Activated naive CD4-positive, alpha-beta T cell treated with Interleukin-2 at 50 U/mL for 16 hours (primary cell): Measurements from ENCODE around the gene SLC25A27.

Source experiments
- DNase-seq: peaks from one replicate; pipeline ENCODE4 v3.0.0-alpha.2; 2020

SLC25A27 gene

DNA sequence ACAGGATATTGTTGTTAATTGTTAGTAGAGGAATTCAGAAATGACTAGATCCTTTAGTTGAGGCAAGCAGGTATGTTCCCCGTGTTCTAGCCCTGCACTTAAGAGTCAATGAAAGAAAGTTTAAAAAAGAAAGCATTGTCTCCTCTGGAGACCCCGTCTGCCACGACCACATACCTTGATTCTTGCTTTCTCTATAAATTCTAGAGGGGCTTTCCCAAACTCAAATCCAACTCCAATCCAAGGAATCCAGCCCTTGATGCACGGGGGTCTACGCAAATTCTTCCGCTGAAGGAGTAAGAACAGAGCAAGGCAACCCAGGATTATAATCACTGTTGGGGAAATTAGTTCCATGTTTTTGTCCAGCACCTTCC lies 558 bp upstream of the SLC25A27 start:
- DNase-seq: no peak

DNA sequence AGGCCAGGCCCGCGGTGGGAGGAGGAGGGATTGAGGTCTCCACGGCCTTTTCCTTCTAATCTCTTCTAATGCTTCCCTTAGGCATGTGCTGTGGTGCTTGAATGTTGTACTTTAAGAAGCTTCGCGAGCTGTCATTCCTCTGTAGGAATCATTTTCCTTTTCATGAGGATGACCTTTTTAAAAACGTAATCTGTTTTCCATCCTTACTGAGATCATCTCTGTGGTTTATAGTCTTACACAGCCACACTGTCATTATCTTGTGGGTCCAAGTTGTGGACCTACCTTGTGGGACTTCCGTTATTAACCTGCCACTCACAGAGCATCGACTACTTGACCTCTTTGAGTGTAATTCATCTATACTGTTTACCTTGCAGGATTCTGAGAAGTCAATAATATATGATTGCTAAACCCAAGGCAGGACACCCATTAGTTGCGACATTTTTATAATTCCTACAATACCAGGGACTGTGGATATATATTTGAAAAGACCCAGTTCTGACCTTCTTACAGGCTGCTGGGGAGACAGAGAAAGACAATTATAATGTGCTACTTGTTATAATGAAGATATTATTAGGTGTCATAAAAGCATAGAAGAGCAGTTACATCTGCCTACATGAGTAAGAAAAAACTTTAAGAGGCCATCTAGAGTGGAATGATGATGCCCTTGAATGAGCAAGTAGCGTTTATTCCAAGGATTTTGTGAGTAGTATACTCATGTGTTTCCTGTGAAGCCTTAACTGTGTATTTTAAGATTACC lies 842 bp downstream of the SLC25A27 start:
- no peak for DNase-seq

DNA sequence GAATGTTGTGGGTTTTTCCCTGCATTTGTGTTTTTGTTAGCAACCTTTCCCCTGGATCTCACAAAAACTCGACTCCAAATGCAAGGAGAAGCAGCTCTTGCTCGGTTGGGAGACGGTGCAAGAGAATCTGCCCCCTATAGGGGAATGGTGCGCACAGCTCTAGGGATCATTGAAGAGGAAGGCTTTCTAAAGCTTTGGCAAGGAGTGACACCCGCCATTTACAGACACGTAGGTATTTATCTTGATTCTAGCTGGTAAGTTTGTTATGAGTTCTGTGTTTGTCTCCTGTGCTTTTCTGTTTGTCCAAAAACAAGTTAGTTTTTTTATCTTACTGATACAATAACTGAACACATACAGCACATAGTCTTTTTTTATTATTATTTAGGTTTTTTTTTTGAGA lies 3.0 kb downstream of the SLC25A27 start:
- DNase-seq: no peak

DNA sequence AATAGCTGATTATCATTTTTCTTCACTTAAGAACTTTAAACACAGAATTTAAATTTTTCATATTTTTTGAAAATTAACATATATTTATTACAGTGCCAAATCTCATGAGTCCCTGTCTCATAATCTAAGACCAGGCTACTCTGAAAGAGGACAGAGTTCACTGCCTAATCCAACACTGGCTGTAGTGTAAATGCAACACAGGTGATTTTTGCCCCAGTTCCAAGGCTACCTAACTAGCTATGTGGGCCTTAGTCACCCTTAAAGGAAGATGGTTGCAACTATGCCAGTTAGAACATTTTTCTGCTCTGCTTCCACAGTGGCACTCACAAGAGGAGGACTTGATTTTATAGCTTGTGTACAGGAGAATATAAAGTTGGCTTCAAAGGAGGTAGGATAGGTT lies 4.9 kb downstream of the SLC25A27 start:
- DNase-seq: no peak

DNA sequence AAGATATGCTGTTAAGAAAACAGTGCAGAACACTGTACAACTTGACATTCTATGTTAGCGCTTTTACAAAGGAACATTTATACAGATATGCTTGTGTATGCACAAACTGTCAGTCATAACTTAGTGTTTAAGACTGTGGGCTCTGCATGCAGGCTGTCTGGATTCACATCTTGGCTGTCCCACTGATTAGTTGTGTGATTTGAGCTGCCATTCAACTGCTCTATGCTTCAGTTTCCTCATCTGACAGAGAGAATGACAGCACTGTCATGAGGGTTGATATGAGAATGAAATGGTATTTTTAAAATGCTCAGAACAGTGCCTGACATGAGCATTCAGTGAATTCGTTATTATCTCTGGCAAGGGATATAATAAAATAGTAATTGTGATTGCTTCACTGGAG lies 8.7 kb downstream of the SLC25A27 start:
- DNase-seq: no peak

DNA sequence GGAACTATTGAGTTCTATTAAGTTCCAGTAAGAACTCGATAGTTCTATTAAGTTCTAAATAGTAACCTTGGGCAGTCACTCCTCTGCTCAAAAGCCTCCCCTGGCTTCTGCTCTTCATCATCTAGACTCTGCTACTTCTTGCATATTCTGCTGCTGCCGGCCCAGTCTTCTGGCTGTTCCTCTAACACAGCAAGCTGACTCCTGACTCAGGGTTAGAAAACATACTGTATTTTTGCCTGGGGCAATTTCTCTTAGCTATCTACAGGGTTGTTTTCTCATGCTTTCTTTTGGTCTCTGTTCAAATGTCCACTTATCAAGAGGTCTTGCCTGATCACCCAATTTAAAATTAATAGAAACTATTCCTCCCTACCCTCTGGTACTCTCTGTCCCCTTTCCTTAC lies 14.6 kb downstream of the SLC25A27 start:
- no peak for DNase-seq

DNA sequence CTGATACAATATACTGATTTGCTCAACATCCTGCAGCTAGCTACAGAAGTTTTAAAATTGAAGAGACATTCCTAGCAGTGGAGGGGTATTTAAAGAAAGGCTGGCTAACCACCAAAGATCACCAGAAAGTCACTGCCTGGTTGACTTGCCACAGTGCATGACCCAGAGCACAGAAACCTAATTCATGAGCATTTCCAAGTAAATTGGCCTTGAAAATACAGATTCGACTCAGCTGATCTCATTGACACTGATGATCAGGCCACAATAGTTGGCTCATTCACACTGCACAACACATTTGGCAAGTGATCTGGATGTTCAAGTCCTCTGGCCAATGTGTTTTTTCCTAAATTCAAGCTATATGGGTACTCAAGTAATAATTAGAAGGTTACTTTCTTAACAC lies 21.6 kb downstream of the SLC25A27 start:
- no peak for DNase-seq

DNA sequence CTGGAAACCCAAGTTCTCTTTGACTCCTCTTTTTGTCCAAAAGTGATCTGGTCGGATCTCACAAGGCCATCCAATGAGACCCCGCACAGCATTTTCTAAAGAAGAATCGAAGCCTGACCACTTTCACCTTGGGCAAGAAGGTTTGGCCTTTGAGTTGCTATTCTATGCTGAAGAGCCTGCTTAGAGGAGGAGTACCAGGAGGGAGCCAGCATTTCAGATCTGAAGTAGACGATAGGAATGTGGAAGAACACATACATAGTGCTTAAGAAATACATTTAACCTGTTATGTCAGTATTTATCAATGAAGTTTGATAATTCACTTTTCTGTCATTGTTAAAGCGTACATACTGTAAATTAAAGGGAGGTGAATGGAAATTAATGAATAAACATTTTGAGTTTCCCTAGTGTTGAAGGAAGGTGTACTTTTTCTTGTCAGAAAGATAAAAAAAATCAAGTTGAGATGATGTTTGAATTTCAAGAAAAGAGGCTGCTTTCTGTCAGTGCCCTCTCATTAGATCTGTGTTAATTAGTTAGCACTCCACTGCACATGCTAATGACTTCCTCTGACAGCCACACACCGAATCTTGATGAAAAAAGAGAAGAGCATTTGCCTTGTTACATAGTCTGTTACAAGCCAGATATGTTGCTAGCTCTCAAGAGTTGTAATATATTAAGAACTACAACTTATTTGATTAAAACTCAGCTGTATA lies 24.0 kb downstream of the SLC25A27 start:
- DNase-seq: no peak

DNA sequence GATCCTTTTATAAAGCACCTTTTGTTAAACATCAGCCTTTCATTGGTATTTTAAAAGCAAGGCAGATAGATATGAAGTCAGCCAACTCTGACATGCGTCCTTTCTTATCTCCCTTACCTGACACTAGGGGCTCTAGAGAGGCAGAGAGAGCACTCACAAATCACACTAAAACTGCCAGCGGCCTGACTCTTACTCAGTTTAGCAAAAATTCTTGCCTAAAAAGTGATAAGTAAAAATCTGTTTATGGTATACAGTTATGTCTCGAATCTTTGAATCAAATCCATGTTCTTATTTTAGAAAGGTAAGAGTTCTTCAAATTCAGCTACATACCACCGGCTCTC lies 24.5 kb downstream of the SLC25A27 start:
- DNase-seq: no peak

DNA sequence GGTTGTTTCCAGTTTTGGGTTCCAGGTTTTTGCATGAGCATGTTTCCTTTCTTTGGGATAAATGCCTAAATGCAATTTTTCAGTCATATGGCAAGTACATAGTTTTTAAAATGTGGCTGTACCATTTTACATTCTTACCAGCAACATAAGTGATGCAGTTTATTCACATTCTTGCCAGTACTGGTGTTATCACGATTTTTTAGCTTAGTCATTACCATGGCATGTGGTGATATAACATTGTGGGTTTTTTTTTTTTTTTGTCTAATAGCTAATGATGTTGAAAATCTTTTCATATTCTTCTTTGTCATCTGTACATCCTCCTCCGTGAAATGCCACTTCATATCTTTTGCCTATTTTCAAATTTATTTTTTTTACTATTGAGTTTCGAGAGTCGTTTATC lies 32.0 kb downstream of the SLC25A27 start:
- DNase-seq: no peak

DNA sequence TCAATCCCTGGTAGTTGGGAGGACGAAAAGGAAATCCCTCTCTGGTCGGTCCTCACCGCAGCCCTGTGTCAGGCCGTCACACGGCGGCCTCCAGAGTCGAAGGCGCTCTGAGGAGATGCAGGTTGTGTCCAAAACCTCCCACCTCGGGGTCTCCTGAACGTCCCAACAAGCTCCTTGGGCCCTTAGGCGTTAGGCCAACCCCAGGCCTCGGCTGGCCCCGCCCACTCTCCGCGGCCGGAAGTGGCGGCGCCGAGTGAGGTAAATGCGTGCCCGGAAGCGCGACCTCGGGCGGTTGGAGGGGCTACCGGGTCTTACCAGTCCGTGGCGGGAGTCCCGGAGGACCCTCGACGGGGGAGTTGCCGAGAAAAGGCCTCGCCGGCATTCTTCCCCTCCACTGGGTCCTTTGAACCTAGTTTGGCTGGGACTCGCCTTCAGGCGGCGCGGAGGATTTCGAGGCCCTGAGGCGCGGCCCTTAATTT lies 34.9 kb downstream of the SLC25A27 start, which contains the start of gene TDRD6:
Gene TDRD6, plus strand, starts transcription at position 267 of the 479 bp plus-strand sequence. CDS start 244 bp downstream, outside the sequence.
- no peak for DNase-seq

DNA sequence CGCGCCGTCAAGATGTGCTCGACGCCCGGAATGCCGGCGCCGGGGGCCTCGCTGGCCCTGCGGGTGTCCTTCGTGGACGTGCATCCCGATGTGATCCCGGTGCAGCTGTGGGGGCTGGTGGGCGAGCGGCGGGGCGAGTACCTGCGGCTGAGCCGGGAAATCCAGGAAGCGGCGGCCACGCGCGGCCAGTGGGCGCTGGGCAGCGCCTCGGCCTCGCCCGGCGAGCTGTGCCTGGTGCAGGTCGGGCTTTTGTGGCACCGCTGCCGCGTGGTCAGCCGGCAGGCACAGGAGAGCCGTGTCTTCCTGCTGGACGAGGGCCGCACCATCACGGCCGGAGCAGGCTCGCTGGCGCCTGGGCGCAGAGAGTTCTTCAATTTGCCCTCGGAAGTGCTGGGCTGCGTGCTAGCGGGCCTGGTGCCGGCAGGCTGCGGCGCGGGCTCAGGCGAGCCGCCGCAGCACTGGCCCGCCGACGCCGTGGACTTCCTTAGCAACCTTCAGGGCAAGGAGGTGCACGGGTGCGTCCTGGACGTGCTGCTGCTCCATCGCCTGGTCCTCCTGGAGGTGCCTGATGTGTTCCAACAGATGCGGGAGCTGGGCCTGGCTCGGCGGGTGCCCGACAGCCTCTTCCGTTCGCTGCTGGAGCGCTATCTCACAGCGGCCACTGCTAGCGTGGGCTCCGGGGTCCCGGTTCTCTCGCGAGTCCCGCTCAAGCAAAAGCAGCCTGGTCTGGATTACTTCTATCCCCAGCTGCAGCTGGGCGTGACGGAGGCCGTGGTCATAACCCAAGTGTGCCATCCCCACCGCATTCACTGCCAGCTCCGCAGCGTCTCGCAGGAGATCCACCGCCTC lies 35.6 kb downstream of the SLC25A27 start:
- DNase-seq: no peak

DNA sequence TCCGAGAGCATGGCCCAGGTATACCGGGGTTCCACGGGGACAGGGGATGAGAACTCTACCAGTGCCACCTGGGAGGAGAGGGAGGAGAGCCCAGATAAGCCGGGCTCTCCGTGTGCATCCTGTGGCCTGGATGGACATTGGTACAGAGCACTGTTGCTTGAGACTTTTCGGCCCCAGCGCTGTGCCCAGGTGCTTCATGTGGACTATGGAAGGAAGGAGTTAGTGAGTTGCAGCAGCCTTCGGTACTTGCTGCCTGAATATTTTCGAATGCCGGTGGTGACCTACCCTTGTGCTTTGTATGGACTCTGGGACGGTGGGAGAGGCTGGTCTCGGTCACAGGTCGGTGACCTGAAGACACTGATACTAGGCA lies 36.2 kb downstream of the SLC25A27 start:
- no peak for DNase-seq

DNA sequence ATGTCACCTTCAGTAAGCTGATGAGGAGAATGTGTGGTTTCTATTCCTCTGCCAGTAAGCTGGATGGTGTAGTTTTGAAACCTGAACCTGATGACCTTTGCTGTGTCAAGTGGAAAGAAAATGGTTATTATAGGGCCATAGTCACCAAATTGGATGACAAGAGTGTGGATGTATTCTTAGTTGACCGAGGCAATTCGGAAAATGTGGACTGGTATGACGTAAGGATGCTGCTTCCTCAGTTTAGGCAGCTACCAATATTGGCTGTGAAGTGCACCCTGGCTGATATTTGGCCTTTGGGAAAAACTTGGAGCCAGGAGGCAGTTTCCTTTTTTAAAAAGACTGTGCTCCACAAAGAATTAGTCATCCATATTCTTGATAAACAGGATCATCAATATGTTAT lies 36.9 kb downstream of the SLC25A27 start:
- DNase-seq: no peak

DNA sequence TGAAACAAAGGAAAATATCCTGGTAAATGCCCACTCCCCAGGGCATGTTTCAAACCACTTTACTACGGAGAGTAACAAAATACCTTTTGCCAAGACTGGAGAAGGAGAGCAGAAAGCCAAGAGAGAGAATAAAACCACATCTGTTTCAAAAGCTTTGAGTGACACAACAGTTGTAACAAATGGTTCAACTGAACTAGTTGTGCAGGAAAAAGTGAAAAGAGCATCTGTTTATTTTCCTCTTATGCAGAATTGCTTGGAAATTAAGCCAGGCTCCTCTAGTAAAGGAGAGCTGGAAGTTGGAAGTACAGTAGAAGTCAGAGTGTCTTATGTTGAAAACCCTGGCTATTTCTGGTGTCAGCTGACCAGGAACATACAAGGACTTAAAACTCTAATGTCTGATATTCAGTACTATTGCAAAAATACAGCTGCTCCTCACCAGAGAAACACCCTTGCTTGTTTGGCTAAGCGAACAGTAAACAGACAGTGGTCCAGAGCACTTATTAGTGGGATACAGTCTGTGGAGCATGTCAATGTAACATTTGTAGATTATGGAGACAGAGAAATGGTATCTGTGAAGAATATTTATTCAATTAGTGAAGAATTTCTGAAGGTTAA lies 37.5 kb downstream of the SLC25A27 start:
- no peak for DNase-seq

DNA sequence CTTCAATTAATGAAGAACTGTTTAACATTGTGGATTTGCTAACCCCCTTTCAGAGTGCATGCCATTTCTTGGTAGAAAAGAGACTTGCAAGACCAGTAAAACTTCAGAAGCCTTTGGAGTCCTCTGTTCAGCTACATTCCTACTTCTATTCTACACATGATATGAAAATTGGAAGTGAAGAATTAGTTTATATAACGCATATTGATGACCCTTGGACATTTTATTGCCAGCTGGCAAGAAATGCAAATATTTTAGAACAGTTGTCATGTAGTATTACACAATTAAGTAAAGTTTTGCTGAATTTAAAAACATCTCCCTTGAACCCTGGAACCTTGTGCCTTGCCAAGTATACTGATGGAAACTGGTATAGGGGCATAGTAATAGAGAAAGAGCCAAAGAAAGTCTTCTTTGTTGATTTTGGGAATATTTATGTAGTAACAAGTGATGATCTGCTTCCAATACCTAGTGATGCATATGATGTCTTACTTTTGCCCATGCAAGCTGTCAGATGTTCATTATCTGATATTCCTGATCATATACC lies 38.2 kb downstream of the SLC25A27 start:
- no peak for DNase-seq

DNA sequence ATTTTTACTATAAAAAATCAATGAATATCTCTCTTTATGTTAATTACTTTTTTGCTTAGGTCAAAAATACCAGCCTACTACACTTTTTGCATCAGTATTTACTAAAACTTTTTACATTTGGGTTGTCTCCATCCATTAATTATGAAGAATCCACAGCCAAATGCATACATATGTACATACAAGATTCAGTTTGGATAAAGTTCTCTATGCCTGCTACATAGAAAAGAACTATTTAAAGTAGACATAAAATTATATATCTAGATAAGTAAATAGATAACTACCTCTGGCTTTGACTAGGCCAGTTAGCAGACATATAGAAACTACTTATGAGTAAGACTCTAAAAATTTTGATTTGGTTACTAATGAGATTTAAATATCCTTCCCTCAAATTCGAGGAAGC lies 47.2 kb downstream of the SLC25A27 start:
- no peak for DNase-seq

DNA sequence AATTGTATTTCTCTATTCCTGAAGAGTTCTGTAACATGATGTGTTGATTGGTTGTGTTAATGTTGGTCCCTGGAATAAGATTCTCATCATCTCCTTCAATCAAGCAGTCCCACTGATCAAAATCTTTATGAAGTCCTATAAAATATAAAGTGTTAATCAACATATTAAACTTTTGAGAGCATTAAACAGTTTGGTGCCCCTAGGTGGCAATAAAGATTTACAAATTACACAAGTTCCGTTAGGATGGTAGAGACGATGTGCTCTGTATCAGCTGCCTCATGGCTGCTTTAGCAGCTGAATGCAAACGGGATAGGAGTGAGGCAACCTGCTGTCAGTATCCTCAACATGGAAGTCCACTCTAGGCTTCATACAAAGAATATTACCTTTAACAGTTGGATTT lies 51.8 kb downstream of the SLC25A27 start:
- DNase-seq: no peak

DNA sequence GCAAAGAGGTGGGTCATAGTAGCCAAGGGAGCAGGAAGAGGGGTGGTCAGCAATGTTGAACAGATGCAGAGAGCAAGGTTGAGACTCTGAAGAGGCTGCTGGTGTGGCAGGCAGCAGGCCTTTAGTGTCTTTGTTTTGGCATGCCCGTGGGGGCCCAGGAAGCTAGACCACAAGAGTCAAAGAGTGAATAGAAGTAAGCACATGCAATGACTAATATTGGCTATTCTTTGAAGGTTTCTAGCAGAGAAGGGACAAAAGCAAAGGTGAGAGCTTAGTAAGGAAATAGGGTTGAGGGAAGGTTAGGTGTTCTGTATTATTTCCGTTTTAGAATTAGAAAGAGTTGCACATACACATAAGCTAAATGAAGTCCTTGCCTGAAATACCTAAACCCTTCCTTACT lies 53.7 kb downstream of the SLC25A27 start:
- no peak for DNase-seq

DNA sequence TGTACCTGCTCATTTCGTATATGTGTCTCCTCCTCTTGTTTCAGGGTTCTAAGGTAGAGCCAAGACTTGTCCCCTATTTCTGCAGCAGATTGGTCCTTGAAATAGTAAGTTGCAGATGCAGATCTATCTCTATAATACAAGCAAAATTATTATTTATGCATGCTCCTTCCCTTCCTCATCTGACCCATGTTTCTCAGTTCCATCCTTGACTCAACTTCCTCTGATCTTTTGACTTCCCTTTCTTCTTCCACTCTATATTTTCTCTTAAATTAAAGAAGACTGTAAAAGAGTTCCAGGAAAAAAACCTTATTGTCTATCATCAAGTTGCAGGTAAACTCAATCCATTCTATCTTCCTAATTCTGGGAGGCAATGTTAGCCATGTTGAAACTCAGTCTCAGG lies 58.7 kb downstream of the SLC25A27 start:
- DNase-seq: no peak

DNA sequence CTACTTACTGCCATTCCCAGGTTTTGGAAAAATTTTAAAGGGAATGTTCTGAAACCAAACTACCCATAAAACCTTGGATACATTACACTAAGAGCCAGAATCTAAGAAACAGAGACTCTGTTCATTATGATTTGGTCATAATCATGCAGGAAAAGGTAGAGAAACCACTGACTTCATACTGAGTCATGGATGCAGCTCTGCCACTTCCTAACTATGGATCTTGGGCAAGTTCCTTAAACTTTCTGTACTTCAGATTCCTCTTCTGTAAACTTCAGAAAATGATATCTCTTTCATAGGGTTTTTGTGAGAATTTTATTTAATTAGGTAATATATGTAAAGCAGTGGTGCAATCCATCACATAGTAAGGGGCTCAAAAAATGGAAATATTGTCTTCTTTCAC lies 62.4 kb downstream of the SLC25A27 start:
- no peak for DNase-seq

DNA sequence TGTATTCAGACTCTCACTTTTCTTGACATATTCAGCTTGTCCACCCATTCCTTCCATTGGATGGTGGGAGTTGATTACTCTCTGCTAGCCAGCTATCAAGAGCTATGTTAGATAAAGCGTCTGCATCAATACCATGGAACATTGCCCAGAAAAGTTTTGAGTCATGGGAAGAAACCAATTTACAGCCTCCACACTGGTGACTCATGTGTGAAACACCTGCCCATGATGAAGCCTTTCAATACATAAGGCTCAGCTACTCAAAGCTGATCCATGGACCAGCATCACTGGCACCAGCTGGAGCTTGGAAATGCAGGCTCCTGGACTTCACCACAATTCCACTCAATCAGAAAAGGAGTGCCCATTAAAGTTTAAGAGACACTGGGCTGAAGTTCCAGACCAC lies 66.3 kb downstream of the SLC25A27 start:
- DNase-seq: no peak

DNA sequence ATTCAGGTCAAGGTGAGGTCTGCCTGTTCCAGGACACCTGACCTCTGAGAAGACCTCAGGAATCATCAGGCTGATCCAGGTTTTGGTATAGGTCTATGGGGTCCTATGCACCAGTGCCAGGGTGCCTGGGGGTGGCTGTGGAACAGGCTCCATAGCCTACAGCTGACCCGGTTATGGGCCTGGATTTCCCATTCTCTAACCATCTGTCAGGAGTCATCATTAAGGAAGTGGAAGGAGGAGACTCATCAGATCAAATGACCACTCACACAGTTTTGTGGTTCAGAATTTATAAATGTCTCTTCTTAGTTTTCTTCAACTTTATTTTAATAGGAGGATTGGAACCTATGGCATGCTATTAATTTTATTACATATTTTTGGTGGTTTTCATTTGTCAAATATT lies 67.6 kb downstream of the SLC25A27 start:
- no peak for DNase-seq
